Gastroesophageal sphincter (tissue), 3 donors: ENCODE results near the gene COL20A1.

ENCODE experiments used
- CTCF ChIP-seq, 4 experiments: fragments of 200-600 bp in 2 of 4; fragments of 450-650 bp in 2 of 4; sonication (generic) in 1 of 4; IDR thresholded peaks; one replicate each; pipeline ENCODE4 v1.5.1; 2017 to 2019; ENCODE audit warnings: antibody characterized with exemption in 4 of 4, mild to moderate bottlenecking in 2 of 4, moderate library complexity in 2 of 4
- EP300 ChIP-seq: sonication (generic); formaldehyde crosslinking; IDR thresholded peaks from one replicate; pipeline ENCODE4 v1.6.1; 2017; ENCODE audit warnings: antibody characterized with exemption, mild to moderate bottlenecking
- POLR2A ChIP-seq, 2 donors: fragments of 450-650 bp; IDR thresholded peaks; one replicate each; pipeline ENCODE4 v1.6.1; 2017; ENCODE audit warnings: antibody characterized with exemption in 2 of 2, mild to moderate bottlenecking in 2 of 2, moderate library complexity in 1 of 2
- POLR2AphosphoS5 ChIP-seq: sonication (generic); formaldehyde crosslinking; IDR thresholded peaks from one replicate; pipeline ENCODE4 v1.6.1; 2017; ENCODE audit warnings: antibody characterized with exemption

- no peak for TF ChIP-seq POLR2AphosphoS5
- TF ChIP-seq CTCF (IDR thresholded peaks at IDR 0.05) = no peak
- no peak for TF ChIP-seq POLR2A (IDR thresholded peaks at IDR 0.05)
- no peak for TF ChIP-seq EP300
These were observed 37.2 kb downstream of the COL20A1 start for GRCh38 chr20:63330084-63330760.
